B cell (primary cell): ENCODE data around the gene GBE1. TPM values are rescaled to one million over a fixed set of nuclear protein-coding genes. Genes with fewer than 3 reads are reported as not detected.
A peak's percentile ranks its signal among the peaks of the same experiment; 100 is the strongest.

Experiments used
- ATAC-seq: fragments of 200-7000 bp; cut with Tn5 transposase; one replicate; pipeline ENCODE4 v1.10.0; 2021; ENCODE audit warnings: low read depth, mild to moderate bottlenecking, moderate number of reproducible peaks, moderate library complexity
- CTCF ChIA-PET: fragments of 350-600 bp; sonication (Branson Sonifier 250); formaldehyde crosslinking; loops from one replicate; lab custom pipeline; 2021; ENCODE audit warnings: antibody characterized with exemption, inconsistent platforms; lab: Charles Lee
- POLR2A ChIA-PET: fragments of 350-600 bp; sonication (Branson Sonifier 250); formaldehyde crosslinking; loops from one replicate; lab custom pipeline; 2021; ENCODE audit warnings: antibody characterized with exemption; lab: Charles Lee
- DNase-seq: peaks from one replicate; pipeline ENCODE4 v3.0.0; 2013
- H2AFZ ChIP-seq: 2 replicates; pipeline ENCODE4 v1.6.1; 2012; ENCODE audit warnings: mild to moderate bottlenecking, low read depth, low read length; ENCODE audit not compliant: insufficient read depth, poor library complexity, severe bottlenecking
- H3K27ac ChIP-seq, 2 donors: 1 replicate in 1 of 2; 2 replicates in 1 of 2; pipeline ENCODE4 v1.5.1; 2012 to 2013; ENCODE audit warnings: low read length in 2 of 2, mild to moderate bottlenecking in 2 of 2, moderate library complexity in 1 of 2
- H3K27me3 ChIP-seq, 4 experiments: fragments of 200-600 bp in 1 of 4; sonication (generic) in 1 of 4; replicated peaks in 1 of 4; 1 replicate in 2 of 4; 2 replicates in 2 of 4; pipeline versions ENCODE4 v1.6.1 to v1.7.0; 2013 to 2016; ENCODE audit warnings: low read length in 3 of 4, mild to moderate bottlenecking in 2 of 4, mixed read lengths in 1 of 4, moderate library complexity in 1 of 4; ENCODE audit not compliant: insufficient read depth in 4 of 4, control insufficient read depth in 3 of 4; ENCODE audit errors: control extremely low read depth in 1 of 4
- H3K36me3 ChIP-seq, 2 experiments: replicated peaks in 1 of 2; 1 replicate in 1 of 2; 2 replicates in 1 of 2; pipeline versions ENCODE4 v1.6.1 to v1.7.1; 2013; ENCODE audit warnings: low read length in 1 of 2; ENCODE audit not compliant: insufficient read depth in 2 of 2, control insufficient read depth in 1 of 2; ENCODE audit errors: control extremely low read depth in 1 of 2, extremely low read depth in 1 of 2
- H3K4me1 ChIP-seq, 2 donors: fragments of 200-600 bp in 1 of 2; sonication (generic) in 1 of 2; 1 replicate in 1 of 2; 2 replicates in 1 of 2; pipeline versions ENCODE4 v1.5.1 to v1.6.1; 2013 to 2017; ENCODE audit warnings: low read length in 2 of 2; ENCODE audit not compliant: control insufficient read depth in 2 of 2, insufficient read depth in 2 of 2
- H3K4me2 ChIP-seq: replicated peaks from 2 replicates; pipeline ENCODE3; 2012; ENCODE audit warnings: mild to moderate bottlenecking, low read depth, low read length; ENCODE audit not compliant: poor library complexity, severe bottlenecking
- H3K4me3 ChIP-seq, 5 experiments: fragments of 200-600 bp in 1 of 5; sonication (generic) in 1 of 5; 1 replicate in 3 of 5; 2 replicates in 2 of 5; pipeline versions ENCODE4 v1.5.1 to v1.7.0; 2011 to 2016; ENCODE audit warnings: low read length in 4 of 5, mild to moderate bottlenecking in 4 of 5, low read depth in 2 of 5, control low read depth in 1 of 5, moderate library complexity in 1 of 5; ENCODE audit not compliant: insufficient read depth in 1 of 5; ENCODE audit errors: control extremely low read depth in 1 of 5, extremely low read depth in 1 of 5
- H3K79me2 ChIP-seq: fragments of 200-600 bp; sonication (generic); one replicate; pipeline ENCODE4 v1.6.0; 2016; ENCODE audit warnings: low read length; ENCODE audit not compliant: control insufficient read depth, insufficient read depth
- H3K9ac ChIP-seq: fragments of 200-600 bp; sonication (generic); 2 replicates; pipeline ENCODE4 v1.6.1; 2017; ENCODE audit warnings: mild to moderate bottlenecking, low read length, moderate library complexity
- H3K9me3 ChIP-seq, 3 donors: one replicate each; pipeline versions ENCODE4 v1.6.1 to v1.7.1; 2013; ENCODE audit warnings: low read length in 2 of 3; ENCODE audit not compliant: control insufficient read depth in 2 of 3, insufficient read depth in 1 of 3; ENCODE audit errors: control extremely low read depth in 1 of 3
- H4K20me1 ChIP-seq: 2 replicates; pipeline ENCODE4 v1.6.0; 2012; ENCODE audit warnings: mild to moderate bottlenecking, low read length; ENCODE audit not compliant: insufficient read depth, control insufficient read depth, poor library complexity, severe bottlenecking
- H3K27ac Mint-ChIP-seq: one replicate; pipeline ENCODE4 v1.8.0; 2021; ENCODE audit warnings: mixed read lengths
- H3K27me3 Mint-ChIP-seq: one replicate; pipeline ENCODE4 v1.8.0; 2021; ENCODE audit warnings: mixed read lengths
- H3K4me1 Mint-ChIP-seq: one replicate; pipeline ENCODE4 v1.8.0; 2021; ENCODE audit warnings: mixed read lengths
- H3K4me3 Mint-ChIP-seq: one replicate; pipeline ENCODE4 v1.8.0; 2021; ENCODE audit warnings: mixed read lengths
- H3K9me3 Mint-ChIP-seq: one replicate; pipeline ENCODE4 v1.8.0; 2022; ENCODE audit warnings: mixed read lengths; ENCODE audit not compliant: insufficient read depth
- EZH2 ChIP-seq: IDR thresholded peaks from 2 replicates; pipeline ENCODE4 v1.6.1; 2012; ENCODE audit warnings: borderline replicate concordance, low read depth, mild to moderate bottlenecking, moderate library complexity, low read length; ENCODE audit not compliant: insufficient read depth, poor library complexity, severe bottlenecking
- WGBS: methylation state at CpG from one replicate; pipeline ENCODE4 v1.1.5; 2013; ENCODE audit warnings: missing lambda C conversion rate; ENCODE audit not compliant: insufficient coverage; 5-methylcytosine and 5-hydroxymethylcytosine counted together
- intact Hi-C: fragments of 100-400 bp; cut with micrococcal nuclease; formaldehyde crosslinking; loops from one replicate; pipeline ENCODE4 v1.10.0; 2022
- polyA plus RNA-seq: library from polyadenylated mRNA; depleted of rRNA; stranded (reverse); fragments of >200 nt; gene quantifications from 2 replicates; pipeline ENCODE4 v1.2.3, GENCODE V29; 2012
- total RNA-seq, 2 donors: library from RNA; stranded (reverse); fragments of 120-200 nt in 1 of 2; gene quantifications; 1 replicate in 1 of 2; 2 replicates in 1 of 2; pipeline versions ENCODE4 v1.2.3 to v1.2.4, GENCODE V29; 2013 to 2022
- TF ChIP-seq, protein P1 (sequence below): fragments of 200-600 bp; IDR thresholded peaks from one replicate; pipeline ENCODE4 v1.8.0; 2022; ENCODE audit warnings: antibody characterized with exemption, mild to moderate bottlenecking

GBE1 gene
- total and polyA plus RNA-seq, 2 donors (not counting 1 experiment from before 2014, with no cell fraction given): 3.4 to 20.8 TPM

- DNase-seq (no peak), ATAC-seq (no peak)
- intact Hi-C loops: loop anchor here (5.0 kb wide), 1 partner anchor 420 kb away; no protein-coding TSS in a partner anchor
- ChIA-PET CTCF (interaction anchor here (0.6 to 3.0 kb wide), 5 partner anchors 8 to 1057 kb away, joined by 3 to 33 read pairs (median 5); no protein-coding TSS in a partner anchor), POLR2A (no interaction called here)
- H4K20me1 ChIP-seq: no peaks in the 10 kb centered on the region
- Mint-ChIP-seq H3K27me3 (no peaks in the 10 kb centered on the region), H3K4me3 (no peak overlapping the region), H3K27ac (no peak overlapping the region), H3K4me1 (no peaks in the 10 kb centered on the region), H3K9me3 (no peaks in the 10 kb centered on the region)
- H3K4me2 ChIP-seq: no peak overlapping the region
- no peak overlapping the region for H3K4me3 ChIP-seq
- no peaks in the 10 kb centered on the region for H3K79me2 ChIP-seq
- no peak overlapping the region for H3K9ac ChIP-seq
- no peaks in the 10 kb centered on the region for H3K36me3 ChIP-seq
- no peaks in the 10 kb centered on the region for H3K9me3 ChIP-seq
- H3K27ac ChIP-seq: no peak overlapping the region
- H3K27me3 ChIP-seq: no peaks in the 10 kb centered on the region
- no peaks in the 10 kb centered on the region for H3K4me1 ChIP-seq
- 100% methylated on average over 1 of the region's 4 CpGs for WGBS
- no peak for TF ChIP-seq EZH2
- TF ChIP-seq, protein P1, sequence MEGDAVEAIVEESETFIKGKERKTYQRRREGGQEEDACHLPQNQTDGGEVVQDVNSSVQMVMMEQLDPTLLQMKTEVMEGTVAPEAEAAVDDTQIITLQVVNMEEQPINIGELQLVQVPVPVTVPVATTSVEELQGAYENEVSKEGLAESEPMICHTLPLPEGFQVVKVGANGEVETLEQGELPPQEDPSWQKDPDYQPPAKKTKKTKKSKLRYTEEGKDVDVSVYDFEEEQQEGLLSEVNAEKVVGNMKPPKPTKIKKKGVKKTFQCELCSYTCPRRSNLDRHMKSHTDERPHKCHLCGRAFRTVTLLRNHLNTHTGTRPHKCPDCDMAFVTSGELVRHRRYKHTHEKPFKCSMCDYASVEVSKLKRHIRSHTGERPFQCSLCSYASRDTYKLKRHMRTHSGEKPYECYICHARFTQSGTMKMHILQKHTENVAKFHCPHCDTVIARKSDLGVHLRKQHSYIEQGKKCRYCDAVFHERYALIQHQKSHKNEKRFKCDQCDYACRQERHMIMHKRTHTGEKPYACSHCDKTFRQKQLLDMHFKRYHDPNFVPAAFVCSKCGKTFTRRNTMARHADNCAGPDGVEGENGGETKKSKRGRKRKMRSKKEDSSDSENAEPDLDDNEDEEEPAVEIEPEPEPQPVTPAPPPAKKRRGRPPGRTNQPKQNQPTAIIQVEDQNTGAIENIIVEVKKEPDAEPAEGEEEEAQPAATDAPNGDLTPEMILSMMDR: no peak
- no peak overlapping the region for H2AFZ ChIP-seq
These were observed 269.4 kb downstream of the GBE1 start for GRCh38 chr3:81492040-81492439.

DNA sequence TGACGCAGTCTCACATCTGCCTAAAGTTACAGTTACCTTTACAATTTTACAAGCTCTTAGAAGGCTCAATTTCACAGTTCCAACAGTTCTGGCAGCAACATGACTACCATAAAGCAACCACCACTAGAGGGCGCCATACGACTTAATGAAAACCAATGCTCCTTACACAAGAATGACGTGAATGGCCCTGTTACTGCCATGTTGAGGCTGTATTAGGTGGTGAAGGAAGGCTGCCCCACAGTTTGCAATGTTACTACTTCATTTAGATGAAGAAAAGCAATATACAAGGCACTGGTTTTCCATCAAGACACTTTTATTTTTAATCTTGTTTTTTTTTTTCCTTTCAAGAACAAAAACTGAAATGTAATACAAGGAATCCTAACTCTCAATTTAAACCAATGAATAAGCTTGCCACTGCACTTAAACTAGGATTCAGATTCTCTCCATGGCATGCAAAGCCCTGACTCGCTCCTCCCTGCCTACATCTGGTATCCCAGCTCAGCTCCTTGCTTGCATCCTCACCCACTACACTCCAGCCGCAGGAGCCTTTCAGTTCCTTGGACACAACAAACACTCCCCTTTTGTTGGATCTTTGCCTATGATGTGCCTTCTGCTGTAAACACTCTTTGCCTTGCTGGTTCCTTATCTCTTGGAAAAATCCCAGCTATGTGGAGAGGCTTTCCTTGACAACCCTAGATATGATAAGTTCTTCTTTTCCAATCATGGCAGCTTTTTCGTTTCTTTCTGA lies 270.7 kb downstream of the GBE1 start:
- no peak overlapping the region for H2AFZ ChIP-seq
- H3K36me3 ChIP-seq: no peaks in the 10 kb centered on the region
- no peak for TF ChIP-seq EZH2
- TF ChIP-seq, protein P1: peak; percentile 96
- peak; percentile 62 for ATAC-seq
- ChIA-PET POLR2A (no interaction called here), CTCF (interaction anchor here (0.7 to 3.0 kb wide), 9 partner anchors 10 to 642 kb away, joined by 3 to 33 read pairs (median 5); no protein-coding TSS in a partner anchor)
- no peak overlapping the region for H3K27ac ChIP-seq
- H3K79me2 ChIP-seq: no peaks in the 10 kb centered on the region
- Mint-ChIP-seq H3K4me3 (no peak overlapping the region), H3K27me3 (no peaks in the 10 kb centered on the region), H3K27ac (no peak overlapping the region), H3K4me1 (peaks cover 3% of the 10 kb centered on the region), H3K9me3 (no peaks in the 10 kb centered on the region)
- H3K9ac ChIP-seq: no peak overlapping the region
- no peaks in the 10 kb centered on the region for H3K9me3 ChIP-seq
- no peaks in the 10 kb centered on the region for H4K20me1 ChIP-seq
- no peaks in the 10 kb centered on the region for H3K27me3 ChIP-seq
- no peak overlapping the region for H3K4me2 ChIP-seq
- intact Hi-C loops: loop anchor here (5.0 kb wide), 1 partner anchor 422 kb away; no protein-coding TSS in a partner anchor
- peak; percentile 70 for DNase-seq
- no peak overlapping the region for H3K4me3 ChIP-seq
- H3K4me1 ChIP-seq: peaks cover 2% of the 10 kb centered on the region in 2 donors
- WGBS: 88% methylated on average over 3 of the region's 7 CpGs
